Right lobe of liver (tissue), 4 donors: Measurements from ENCODE around the gene TATDN2.

Experiments
- POLR2A ChIP-seq: fragments of 450-650 bp; IDR thresholded peaks from one replicate; pipeline ENCODE4 v1.6.1; 2017; ENCODE audit warnings: antibody characterized with exemption, mild to moderate bottlenecking
- TF ChIP-seq, protein P1 (sequence below), 4 donors: fragments of 200-600 bp in 3 of 4; fragments of 450-650 bp in 1 of 4; IDR thresholded peaks; one replicate each; pipeline versions ENCODE4 v1.5.1 to v1.8.0; 2016 to 2022; ENCODE audit warnings: antibody characterized with exemption in 4 of 4, mild to moderate bottlenecking in 2 of 4
- donor health status: DM: no; HTN: no; CAD: no.
- donor health status: DM: no; HTN: no; CAD: no.
- donor health status: DM: no; HTN: yes; CAD: no.

- TF ChIP-seq, protein P1, sequence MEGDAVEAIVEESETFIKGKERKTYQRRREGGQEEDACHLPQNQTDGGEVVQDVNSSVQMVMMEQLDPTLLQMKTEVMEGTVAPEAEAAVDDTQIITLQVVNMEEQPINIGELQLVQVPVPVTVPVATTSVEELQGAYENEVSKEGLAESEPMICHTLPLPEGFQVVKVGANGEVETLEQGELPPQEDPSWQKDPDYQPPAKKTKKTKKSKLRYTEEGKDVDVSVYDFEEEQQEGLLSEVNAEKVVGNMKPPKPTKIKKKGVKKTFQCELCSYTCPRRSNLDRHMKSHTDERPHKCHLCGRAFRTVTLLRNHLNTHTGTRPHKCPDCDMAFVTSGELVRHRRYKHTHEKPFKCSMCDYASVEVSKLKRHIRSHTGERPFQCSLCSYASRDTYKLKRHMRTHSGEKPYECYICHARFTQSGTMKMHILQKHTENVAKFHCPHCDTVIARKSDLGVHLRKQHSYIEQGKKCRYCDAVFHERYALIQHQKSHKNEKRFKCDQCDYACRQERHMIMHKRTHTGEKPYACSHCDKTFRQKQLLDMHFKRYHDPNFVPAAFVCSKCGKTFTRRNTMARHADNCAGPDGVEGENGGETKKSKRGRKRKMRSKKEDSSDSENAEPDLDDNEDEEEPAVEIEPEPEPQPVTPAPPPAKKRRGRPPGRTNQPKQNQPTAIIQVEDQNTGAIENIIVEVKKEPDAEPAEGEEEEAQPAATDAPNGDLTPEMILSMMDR (IDR thresholded peaks at IDR 0.05), result no peak
- TF ChIP-seq POLR2A, result no peak
Observed at GRCh38 chr3:10277115-10277625, 28.9 kb downstream of the TATDN2 start.
